ENCODE measurements around the gene NUAK1. TPM values are rescaled to one million over a fixed set of nuclear protein-coding genes. Genes with fewer than 3 reads are reported as not detected.

Gene NUAK1
- total RNA-seq, 4 donors from 2014 or later: 22.6 to 44.3 (median 38.4) TPM

DNA sequence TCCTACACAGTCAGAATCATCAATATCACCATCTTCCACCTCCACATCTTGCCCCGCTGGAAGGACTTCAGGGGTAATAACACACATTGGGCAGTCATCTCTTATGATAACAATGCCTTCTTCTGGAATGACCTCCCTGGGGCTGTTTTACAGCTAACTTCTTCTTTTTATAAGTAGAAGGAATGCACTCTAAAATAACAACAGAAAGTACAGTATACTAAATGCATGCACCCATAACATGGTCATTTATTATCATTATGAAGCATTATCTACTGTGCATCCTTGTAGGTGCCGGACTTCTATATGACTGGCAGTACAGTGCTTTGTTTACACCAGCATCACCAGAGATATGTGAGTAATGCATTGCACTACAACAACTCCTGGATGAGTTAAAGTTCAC is 19.0 kb upstream of the NUAK1 start:
- no peaks in the 10 kb centered on the region for H3K9me3 ChIP-seq
- WGBS: 93% methylated on average over 2 of the region's 2 CpGs
- TF ChIP-seq POLR2A (IDR thresholded peaks at IDR 0.05) (no peak), EP300 (IDR thresholded peaks at IDR 0.05) (no peak), POLR2AphosphoS5 (IDR thresholded peaks at IDR 0.05) (no peak)
- TF ChIP-seq, protein P1, sequence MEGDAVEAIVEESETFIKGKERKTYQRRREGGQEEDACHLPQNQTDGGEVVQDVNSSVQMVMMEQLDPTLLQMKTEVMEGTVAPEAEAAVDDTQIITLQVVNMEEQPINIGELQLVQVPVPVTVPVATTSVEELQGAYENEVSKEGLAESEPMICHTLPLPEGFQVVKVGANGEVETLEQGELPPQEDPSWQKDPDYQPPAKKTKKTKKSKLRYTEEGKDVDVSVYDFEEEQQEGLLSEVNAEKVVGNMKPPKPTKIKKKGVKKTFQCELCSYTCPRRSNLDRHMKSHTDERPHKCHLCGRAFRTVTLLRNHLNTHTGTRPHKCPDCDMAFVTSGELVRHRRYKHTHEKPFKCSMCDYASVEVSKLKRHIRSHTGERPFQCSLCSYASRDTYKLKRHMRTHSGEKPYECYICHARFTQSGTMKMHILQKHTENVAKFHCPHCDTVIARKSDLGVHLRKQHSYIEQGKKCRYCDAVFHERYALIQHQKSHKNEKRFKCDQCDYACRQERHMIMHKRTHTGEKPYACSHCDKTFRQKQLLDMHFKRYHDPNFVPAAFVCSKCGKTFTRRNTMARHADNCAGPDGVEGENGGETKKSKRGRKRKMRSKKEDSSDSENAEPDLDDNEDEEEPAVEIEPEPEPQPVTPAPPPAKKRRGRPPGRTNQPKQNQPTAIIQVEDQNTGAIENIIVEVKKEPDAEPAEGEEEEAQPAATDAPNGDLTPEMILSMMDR (IDR thresholded peaks at IDR 0.05): no peak

DNA sequence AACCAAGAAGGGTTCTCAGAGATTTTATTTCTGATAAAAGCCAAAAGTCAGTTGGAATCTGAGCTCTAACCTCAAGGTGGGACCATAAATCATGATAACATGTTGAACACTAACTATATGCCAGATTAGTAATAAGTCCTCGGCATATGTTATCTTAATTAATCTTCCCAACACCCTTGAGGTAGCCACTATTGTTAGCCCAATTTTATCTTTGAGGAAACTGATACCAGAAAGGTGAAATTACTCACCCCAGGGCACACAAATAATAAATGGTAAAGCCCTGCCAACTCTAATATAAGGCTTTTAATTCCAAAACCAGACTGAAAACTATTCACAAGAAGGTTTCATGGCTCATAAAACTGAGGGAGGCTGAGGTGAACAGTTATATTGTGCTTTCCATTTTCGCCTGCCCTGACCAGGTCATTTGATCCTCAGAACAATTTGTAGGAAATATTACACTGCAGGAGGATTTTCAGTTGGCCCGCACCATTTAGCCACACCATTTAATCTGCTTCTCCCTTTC is 16.1 kb upstream of the NUAK1 start:
- H3K27ac ChIP-seq: no peak overlapping the region
- DNase-seq (ENCODE audit: low spot score in 2 of 2): no peak
- H3K9me3 ChIP-seq: no peaks in the 10 kb centered on the region
- H3K4me1 ChIP-seq: no peaks in the 10 kb centered on the region
- H3K36me3 ChIP-seq: no peaks in the 10 kb centered on the region
- no peak for TF ChIP-seq POLR2AphosphoS5 (IDR thresholded peaks at IDR 0.05)
- TF ChIP-seq, protein P1 (IDR thresholded peaks at IDR 0.05): no peak
- no peak for TF ChIP-seq POLR2A (IDR thresholded peaks at IDR 0.05)
- TF ChIP-seq EP300 (IDR thresholded peaks at IDR 0.05): no peak
- WGBS: 64% methylated on average over 3 of the region's 3 CpGs
- no peak overlapping the region for H3K4me3 ChIP-seq
- H3K27me3 ChIP-seq: no peaks in the 10 kb centered on the region

More for the DNA sequence above, 19.0 kb upstream of the NUAK1 start:
- no peak for DNase-seq (ENCODE audit: low spot score in 2 of 2)
- Histone ChIP-seq H3K27ac (no peak overlapping the region), H3K4me3 (no peak overlapping the region), H3K27me3 (no peaks in the 10 kb centered on the region), H3K36me3 (no peaks in the 10 kb centered on the region), H3K4me1 (no peaks in the 10 kb centered on the region)

DNA sequence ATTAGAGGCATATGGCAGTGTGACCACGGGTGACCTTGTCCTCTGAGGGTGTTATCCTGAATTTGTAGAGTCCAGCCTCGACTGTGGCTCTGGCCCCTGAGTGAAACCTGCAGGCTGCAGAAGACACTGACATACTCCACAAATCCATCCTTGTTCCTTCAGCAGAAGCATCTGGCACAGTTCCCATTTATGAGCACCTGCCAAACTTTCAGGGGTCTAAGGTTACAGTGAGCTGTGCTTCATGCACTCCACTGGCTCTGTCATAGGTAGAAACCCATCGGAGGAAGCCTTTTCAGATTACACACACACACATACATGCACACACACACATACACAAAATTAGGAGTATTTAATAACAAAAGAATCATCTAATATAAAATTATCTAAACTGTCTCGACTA is 13.6 kb upstream of the NUAK1 start:
- no peak overlapping the region for H3K4me3 ChIP-seq
- H3K9me3 ChIP-seq: no peaks in the 10 kb centered on the region
- TF ChIP-seq, protein P1 (IDR thresholded peaks at IDR 0.05): no peak
- TF ChIP-seq POLR2A (IDR thresholded peaks at IDR 0.05) (no peak), EP300 (IDR thresholded peaks at IDR 0.05) (no peak), POLR2AphosphoS5 (IDR thresholded peaks at IDR 0.05) (no peak)
- no peak overlapping the region for H3K27ac ChIP-seq
- DNase-seq (ENCODE audit: low spot score in 2 of 2): no peak
- WGBS: 76% methylated on average over 4 of the region's 4 CpGs
- H3K36me3 ChIP-seq: no peaks in the 10 kb centered on the region
- no peaks in the 10 kb centered on the region for H3K4me1 ChIP-seq
- no peaks in the 10 kb centered on the region for H3K27me3 ChIP-seq

DNA sequence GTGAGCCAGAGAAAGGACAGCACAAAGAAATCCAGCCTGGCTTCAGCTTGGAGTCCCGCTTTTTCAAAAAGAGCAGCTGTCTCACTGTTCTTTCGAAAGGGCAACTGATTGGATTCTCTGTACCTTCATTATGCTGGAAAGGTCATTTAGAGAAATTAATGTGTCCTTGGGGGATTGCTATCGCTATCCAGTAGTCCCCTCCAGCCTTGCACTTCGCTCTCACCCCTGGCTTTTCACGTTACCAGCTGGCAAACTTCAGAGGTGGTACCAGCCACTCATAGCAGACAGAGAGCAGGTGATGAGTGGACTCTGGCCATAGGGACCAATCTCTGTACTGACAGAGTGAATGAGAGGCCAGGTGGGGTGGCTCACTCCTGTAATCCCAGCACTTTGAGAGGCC is 11.8 kb upstream of the NUAK1 start:
- 92% methylated on average over 5 of the region's 5 CpGs for WGBS
- Histone ChIP-seq H3K4me1 (peaks cover 2% of the 10 kb centered on the region), H3K9me3 (no peaks in the 10 kb centered on the region), H3K27ac (no peak overlapping the region), H3K4me3 (no peak overlapping the region), H3K27me3 (no peaks in the 10 kb centered on the region), H3K36me3 (no peaks in the 10 kb centered on the region)
- TF ChIP-seq POLR2AphosphoS5 (IDR thresholded peaks at IDR 0.05) (no peak), EP300 (IDR thresholded peaks at IDR 0.05) (no peak), POLR2A (IDR thresholded peaks at IDR 0.05) (no peak)
- TF ChIP-seq, protein P1 (IDR thresholded peaks at IDR 0.05): no peak
- no peak for DNase-seq (ENCODE audit: low spot score in 2 of 2)

DNA sequence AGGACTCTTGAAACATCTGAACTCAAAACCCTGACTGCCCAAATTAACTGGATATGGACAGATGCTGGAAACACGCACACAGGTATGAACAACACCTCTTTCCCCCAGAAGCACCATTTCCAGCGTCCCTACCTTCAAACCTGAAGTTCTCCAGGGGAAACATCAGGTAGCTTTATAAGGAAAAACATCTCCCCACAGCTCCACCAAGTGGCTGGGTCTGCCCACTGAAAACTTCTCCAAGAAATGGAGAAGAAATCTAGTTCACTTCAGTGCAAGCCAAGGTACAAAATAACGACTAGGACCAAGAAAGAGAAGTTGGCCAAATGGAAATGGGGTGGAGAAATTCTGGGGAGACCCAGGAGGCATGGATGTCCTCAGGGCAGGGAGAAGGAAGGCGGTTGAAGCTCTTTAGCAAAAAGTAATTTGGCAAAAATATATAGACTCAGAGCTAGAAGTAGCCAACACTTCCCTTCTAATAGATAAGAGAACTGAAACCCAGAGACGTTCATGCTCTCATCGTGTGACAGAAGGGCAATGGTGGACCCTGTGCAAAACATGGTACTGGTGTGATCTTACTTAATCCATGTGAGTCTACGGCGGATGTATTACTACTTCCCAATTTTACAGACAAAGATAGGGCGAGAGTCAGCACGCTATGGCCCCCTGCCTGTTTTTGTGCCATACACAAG is 10.5 kb upstream of the NUAK1 start:
- TF ChIP-seq, protein P1 (IDR thresholded peaks at IDR 0.05): peak in 1 of 2 donors; percentile 55
- no peak for TF ChIP-seq POLR2A (IDR thresholded peaks at IDR 0.05)
- no peak overlapping the region for H3K4me3 ChIP-seq
- H3K27me3 ChIP-seq: no peaks in the 10 kb centered on the region
- H3K4me1 ChIP-seq: peaks cover 5% of the 10 kb centered on the region
- WGBS: 56% methylated on average over 10 of the region's 10 CpGs
- DNase-seq (ENCODE audit: low spot score in 2 of 2): no peak
- H3K36me3 ChIP-seq: no peaks in the 10 kb centered on the region
- no peak overlapping the region for H3K27ac ChIP-seq
- no peaks in the 10 kb centered on the region for H3K9me3 ChIP-seq
